Heart left ventricle (tissue), 16 donors: ENCODE results near the gene PALB2. TPM values are rescaled to one million over a fixed set of nuclear protein-coding genes. Genes with fewer than 3 reads are reported as not detected.
A peak's percentile ranks its signal among the peaks of the same experiment; 100 is the strongest.
"Not testable (repeated sequence)": the region's sequence is repeated elsewhere in the genome, so short reads cannot be mapped to it uniquely, and the experiment has no call there.

Experiments used
- ATAC-seq, 4 donors: fragments of 200-7000 bp; cut with Tn5 transposase; one replicate each; pipeline ENCODE4 v1.9.1; 2020 to 2022; ENCODE audit warnings: moderate library complexity in 4 of 4, mild to moderate bottlenecking in 3 of 4, moderate number of reproducible peaks in 1 of 4
- DNase-seq, 5 donors: peaks; one replicate each; pipeline ENCODE4 v3.0.0-alpha.2; 2020
- H3K27ac ChIP-seq, 12 donors: fragments of 200-600 bp; sonication (generic) in 4 of 12; one replicate each; pipeline versions ENCODE4 v1.5.0 to v1.8.0; 2016 to 2022; ENCODE audit warnings: mild to moderate bottlenecking in 2 of 12
- H3K27me3 ChIP-seq, 9 donors: fragments of 200-600 bp; sonication (generic) in 2 of 9; one replicate each; pipeline versions ENCODE4 v1.5.1 to v1.8.0; 2016 to 2022; ENCODE audit warnings: mild to moderate bottlenecking in 3 of 9
- H3K36me3 ChIP-seq, 9 donors: fragments of 200-600 bp; sonication (generic) in 2 of 9; one replicate each; pipeline versions ENCODE4 v1.5.0 to v1.8.0; 2018 to 2022; ENCODE audit warnings: mild to moderate bottlenecking in 2 of 9
- H3K4me1 ChIP-seq, 12 donors: fragments of 200-600 bp; sonication (generic) in 4 of 12; one replicate each; pipeline versions ENCODE4 v1.5.0 to v1.8.0; 2016 to 2022; ENCODE audit warnings: mild to moderate bottlenecking in 3 of 12
- H3K4me3 ChIP-seq, 12 donors: fragments of 200-600 bp; sonication (generic) in 4 of 12; one replicate each; pipeline versions ENCODE4 v1.5.0 to v1.8.0; 2017 to 2022; ENCODE audit warnings: mild to moderate bottlenecking in 9 of 12, moderate library complexity in 4 of 12
- H3K9me3 ChIP-seq, 12 donors: fragments of 200-600 bp; sonication (generic) in 4 of 12; one replicate each; pipeline versions ENCODE4 v1.5.0 to v1.8.0; 2016 to 2022; ENCODE audit warnings: mild to moderate bottlenecking in 1 of 12
- CTCF ChIP-seq, 12 donors: fragments of 200-600 bp; sonication (generic) in 4 of 12; IDR thresholded peaks; one replicate each; pipeline versions ENCODE4 v1.5.0 to v1.8.0; 2018 to 2022; ENCODE audit warnings: antibody characterized with exemption in 12 of 12, mild to moderate bottlenecking in 5 of 12
- POLR2A ChIP-seq, 2 donors: fragments of 450-650 bp; IDR thresholded peaks; one replicate each; pipeline ENCODE4 v1.6.1; 2017; ENCODE audit warnings: antibody characterized with exemption in 2 of 2, mild to moderate bottlenecking in 2 of 2, moderate library complexity in 2 of 2
- WGBS, 4 donors: extraction: QIAGEN DNeasy Blood & Tissue Kit in 2 of 4; methylation state at CpG; one replicate each; pipeline versions ENCODE4 v1.1.5 to v1.1.7; 2013 to 2018; 5-methylcytosine and 5-hydroxymethylcytosine counted together
- intact Hi-C, 10 donors: fragments of 100-400 bp; cut with DNase I; formaldehyde crosslinking; loops; one replicate each; pipeline versions ENCODE4 v1.11.1 to v1.14.2; 2022
- polyA plus RNA-seq, 2 donors: library from polyadenylated mRNA; stranded (reverse); fragments of 200-250 nt; gene quantifications; one replicate each; pipeline ENCODE4 v1.2.3, GENCODE V29; 2013
- total RNA-seq, 9 donors: library from RNA; depleted of rRNA in 2 of 9; stranded (reverse); fragments of >200 nt in 2 of 9; fragmentation: NEBNext Ultra II Directional in 3 of 9; extraction: Animal tissue kit (Norgen Biotek cat#: 25700) in 3 of 9; gene quantifications; one replicate each; pipeline versions ENCODE4 v1.1.0 to v1.2.4, GENCODE V29; 2016 to 2023
- donor health status: ischemic (EF 13 %, LVEDD 7.1; RV severe dilation, severe dysfunction).
- donor health status: healthy with polysubstance abuse.
- donor health status: DM: no; HTN: yes; CAD: no.
- donor health status: DM: no; HTN: no; CAD: no.
- donor health status: ischemic (EF 25% LVEDD 6.9; RV normal size, moderate dysfunction).
- donor health status: ischemic (EF 25% LVEDD 5.7; RV mildly dilated, moderate dysfunction).
- donor health status: healthy.
- donor health status: DM: yes; HTN: yes; CAD: no.
- donor health status: ischemic (EF 35%, LVEDD 5.7; RV mildly dilated, moderate dysfunction).
- donor health status: nonischemic (EF 11% LVEDD 7.7; RV severe dilation, severe dysfunction).
- donor health status: DM: yes; HTN: yes; CAD: no.
- donor health status: PGD.
- donor health status: ischemic (EF 29% LVEDD 5.4; RV normal size, mild dysfunction).
- donor health status: nonischemic (EF 23%, LVEDD 6.1; RV moderate dilation, normal function).

The PALB2 gene
- total and polyA plus RNA-seq, 11 donors: 3.4 to 7.4 (median 4.5) TPM

DNA sequence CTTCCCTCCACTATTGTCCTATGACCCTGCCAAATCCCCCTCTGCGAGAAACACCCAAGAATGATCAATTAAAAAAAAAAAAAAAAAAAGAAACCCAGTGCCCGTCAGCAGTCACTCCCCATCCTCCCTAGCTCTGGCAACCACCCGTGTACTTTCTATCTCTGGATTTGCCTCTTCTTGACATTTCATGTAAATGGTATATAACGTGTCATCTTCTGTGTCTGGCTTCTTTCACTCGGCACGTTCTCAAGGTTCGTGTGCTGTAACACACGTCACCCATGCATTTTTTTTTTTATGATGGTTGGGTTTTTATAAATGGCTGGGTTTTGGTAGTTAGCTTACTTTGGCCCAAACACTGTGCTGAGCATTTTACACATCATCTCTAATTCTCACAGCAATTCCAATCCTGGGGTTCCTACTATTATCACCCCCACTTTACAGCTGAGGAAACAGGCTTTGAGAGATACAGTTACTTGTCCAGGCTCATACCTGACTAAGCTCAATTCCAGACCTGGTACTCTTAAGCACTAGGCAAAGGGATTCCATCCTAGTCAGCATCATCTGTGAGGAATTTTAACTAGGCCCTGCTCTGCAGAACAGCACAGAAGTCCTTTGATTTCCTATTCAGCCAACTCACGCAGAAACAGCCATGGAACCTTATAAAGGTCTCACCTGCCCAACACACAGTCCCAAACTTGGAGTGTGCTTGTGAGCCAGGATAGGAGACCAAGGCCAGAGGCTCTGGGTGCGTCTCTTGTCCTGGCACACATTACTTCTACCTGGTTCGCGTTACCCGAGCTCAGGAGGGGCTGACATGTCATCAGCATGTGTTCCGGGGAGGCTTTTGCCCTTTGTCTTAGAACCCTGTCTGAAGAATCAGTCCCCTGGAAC lies 56.7 kb downstream of the PALB2 start:
- Histone ChIP-seq H3K27me3 (no peaks in the 10 kb centered on the region), H3K9me3 (no peaks in the 10 kb centered on the region), H3K4me3 (no peak overlapping the region), H3K4me1 (peaks cover 0 to 26% (median 10%) of the 10 kb centered on the region in 12 donors), H3K27ac (peak overlapping the region in 5 of 12 donors; percentile 0 to 56 (median 25)), H3K36me3 (peaks cover 0 to 89% (median 83%) of the 10 kb centered on the region in 9 donors)
- WGBS, 4 donors: 60 to 72% (median 62%) methylated on average over 13 of the region's 14 CpGs
- ATAC-seq: peak; percentile 60 to 78 (median 72)
- intact Hi-C loops: no loop called here
- TF ChIP-seq POLR2A (IDR thresholded peaks at IDR 0.05) (no peak), CTCF (IDR thresholded peaks at IDR 0.05) (no peak)
- no peak for DNase-seq

GRCh38 chr16:23583271-23583670 lies 57.8 kb downstream of the PALB2 start:
- intact Hi-C loops, DNase-seq: not testable (repeated sequence)
- 92 to 94% (median 94%) methylated on average over 12 to 30 of the region's 30 CpGs; no CpG with 5 or more reads in 1 of the 4 donors for WGBS, 4 donors

GRCh38 chr16:23581764-23582163 lies 59.3 kb downstream of the PALB2 start:
- peaks cover 0 to 22% (median 8%) of the 10 kb centered on the region in 12 donors for H3K4me1 ChIP-seq
- H3K27me3 ChIP-seq: no peaks in the 10 kb centered on the region
- no peak for ATAC-seq
- peaks cover 0 to 85% (median 72%) of the 10 kb centered on the region in 9 donors for H3K36me3 ChIP-seq
- no peak overlapping the region for H3K27ac ChIP-seq
- H3K9me3 ChIP-seq: no peaks in the 10 kb centered on the region
- no peak overlapping the region for H3K4me3 ChIP-seq
- no peak for TF ChIP-seq CTCF (IDR thresholded peaks at IDR 0.05)
- no peak for TF ChIP-seq POLR2A (IDR thresholded peaks at IDR 0.05)
- no peak for DNase-seq
- intact Hi-C loops: no loop called here

More at GRCh38 chr16:23583271-23583670, 57.8 kb downstream of the PALB2 start:
- H3K4me1 ChIP-seq: peaks cover 0 to 25% (median 10%) of the 10 kb centered on the region in 12 donors
- H3K4me3 ChIP-seq, H3K27ac ChIP-seq, H3K9me3 ChIP-seq, ATAC-seq, H3K27me3 ChIP-seq: not testable (repeated sequence)
- H3K36me3 ChIP-seq: peaks cover 0 to 87% (median 80%) of the 10 kb centered on the region in 9 donors

- intact Hi-C loops: no loop called here
- DNase-seq (no peak), ATAC-seq (no peak)
- no peak overlapping the region for H3K27ac ChIP-seq
- peaks cover 0 to 22% (median 8%) of the 10 kb centered on the region in 12 donors for H3K4me1 ChIP-seq
- no peaks in the 10 kb centered on the region for H3K27me3 ChIP-seq
- no peaks in the 10 kb centered on the region for H3K9me3 ChIP-seq
- TF ChIP-seq CTCF (IDR thresholded peaks at IDR 0.05) (no peak), POLR2A (IDR thresholded peaks at IDR 0.05) (no peak)
- H3K36me3 ChIP-seq: peaks cover 0 to 85% (median 67%) of the 10 kb centered on the region in 9 donors
- no peak overlapping the region for H3K4me3 ChIP-seq
These were observed 60.7 kb downstream of the PALB2 start for GRCh38 chr16:23580391-23580790.
